K562 (cell line): Measurements from ENCODE around the gene MYO15A. TPM values are rescaled to one million over a fixed set of nuclear protein-coding genes. Genes with fewer than 3 reads are reported as not detected.

Experiments
- ATAC-seq: fragments of 200-7000 bp; cut with Tn5 transposase; 3 replicates; pipeline ENCODE4 v1.9.1; 2020; ENCODE audit warnings: moderate library complexity
- BruUV-seq: library from RNA; stranded (reverse); fragments of 400-500 nt; replicated peaks from 2 replicates; lab custom pipeline; 2021; lab: Mats Ljungman, UMichigan
- CTCF ChIA-PET: fragments of 300-600 bp; formaldehyde crosslinking; extraction: SDS; loops from one replicate; lab custom pipeline; 2021; ENCODE audit warnings: low intra/inter-chr PET ratio; lab: Yijun Ruan, JAX
- POLR2A ChIA-PET: fragments of 300-600, 350-650 bp; sonication (Branson Sonifier 250); formaldehyde crosslinking; extraction: SDS; loops from one replicate; lab custom pipeline; 2021; ENCODE audit warnings: antibody characterized with exemption, inconsistent platforms; lab: Yijun Ruan, JAX
- DNase-seq, 4 experiments: peaks; one replicate each; pipeline versions ENCODE4 v3.0.0 to v3.0.0-alpha.2; 2011 to 2018; ENCODE audit warnings: low spot score in 3 of 4, mixed read lengths in 3 of 4; ENCODE audit errors: extremely low read depth in 1 of 4
- FAIRE-seq: peaks from 2 replicates; lab custom pipeline; 2011; peaks lifted over from hg19 to GRCh38; lab: Jason Lieb, UNC
- H2AFZ ChIP-seq: 2 replicates; pipeline ENCODE4 v1.6.0; 2011; ENCODE audit warnings: low read depth, low read length, control low read depth, inconsistent platforms
- H3K27ac ChIP-seq: fragments of 200-600 bp; 3 replicates; pipeline ENCODE4 v1.8.0; 2011; ENCODE audit warnings: low read depth, mild to moderate bottlenecking, control low read depth, inconsistent platforms, low read length, moderate library complexity, mixed read lengths; ENCODE audit errors: extremely low read depth
- H3K27me3 ChIP-seq, 2 experiments: fragments of 300-600 bp in 1 of 2; 2 replicates in 1 of 2; 3 replicates in 1 of 2; pipeline versions ENCODE4 v1.6.0 to v1.8.0; 2011; ENCODE audit warnings: inconsistent platforms in 2 of 2, low read length in 2 of 2, mild to moderate bottlenecking in 1 of 2, mixed read lengths in 1 of 2, moderate library complexity in 1 of 2; ENCODE audit not compliant: control insufficient read depth in 2 of 2, insufficient read depth in 2 of 2
- H3K36me3 ChIP-seq: fragments of 300-600 bp; 3 replicates; pipeline ENCODE4 v1.8.0; 2011; ENCODE audit warnings: mild to moderate bottlenecking, low read length, inconsistent platforms; ENCODE audit not compliant: control insufficient read depth, insufficient read depth
- H3K4me1 ChIP-seq, 2 experiments: fragments of 200-600 bp in 1 of 2; replicated peaks in 1 of 2; 2 replicates in 1 of 2; 3 replicates in 1 of 2; pipeline versions ENCODE4 v1.5.1 to v1.8.0; 2011; ENCODE audit warnings: inconsistent platforms in 2 of 2, low read length in 2 of 2, mild to moderate bottlenecking in 1 of 2, mixed read lengths in 1 of 2, moderate library complexity in 1 of 2; ENCODE audit not compliant: control insufficient read depth in 2 of 2, insufficient read depth in 2 of 2
- H3K4me2 ChIP-seq: 2 replicates; pipeline ENCODE4 v1.6.1; 2011; ENCODE audit warnings: low read length, control low read depth, inconsistent platforms, mixed read lengths; ENCODE audit not compliant: insufficient read depth
- H3K4me3 ChIP-seq: fragments of 200-600 bp; sonication (generic), shearing (Covaris generic); 2 replicates; pipeline ENCODE4 v1.5.1; 2016; ENCODE audit warnings: control low read depth, inconsistent platforms
- H3K79me2 ChIP-seq: fragments of 200-600 bp; 3 replicates; pipeline ENCODE4 v1.8.0; 2011; ENCODE audit warnings: low read length, inconsistent platforms; ENCODE audit not compliant: control insufficient read depth, insufficient read depth
- H3K9ac ChIP-seq, 2 experiments: 2 replicates each; pipeline versions ENCODE4 v1.6.0 to v1.6.1; 2011; ENCODE audit warnings: low read depth in 2 of 2, low read length in 2 of 2, control low read depth in 1 of 2, inconsistent platforms in 1 of 2, mild to moderate bottlenecking in 1 of 2, mixed read lengths in 1 of 2; ENCODE audit not compliant: insufficient read depth in 1 of 2
- H3K9me1 ChIP-seq: one replicate; pipeline ENCODE4 v1.6.0; 2011; ENCODE audit warnings: inconsistent platforms, mild to moderate bottlenecking, low read length, moderate library complexity; ENCODE audit not compliant: control insufficient read depth, insufficient read depth
- H3K9me3 ChIP-seq: replicated peaks from 2 replicates; pipeline ENCODE4 v1.5.1; 2011; ENCODE audit warnings: low read depth, low read length, inconsistent platforms; ENCODE audit not compliant: control insufficient read depth, insufficient read depth
- H4K20me1 ChIP-seq: replicated peaks from 2 replicates; pipeline ENCODE4 v1.6.1; 2011; ENCODE audit warnings: low read length, inconsistent platforms, mixed read lengths; ENCODE audit not compliant: control insufficient read depth, insufficient read depth
- BDP1 ChIP-seq: IDR thresholded peaks from 3 replicates; pipeline ENCODE4 v1.6.1; 2011; ENCODE audit not compliant: insufficient read length, insufficient read depth
- BRF2 ChIP-seq: IDR thresholded peaks from 3 replicates; pipeline ENCODE4 v1.6.1; 2011; ENCODE audit warnings: borderline replicate concordance, mild to moderate bottlenecking; ENCODE audit not compliant: insufficient read length, insufficient read depth
- C11orf30 ChIP-seq: fragments of 450-650 bp; IDR thresholded peaks from 2 replicates; pipeline ENCODE4 v1.6.1; 2016; ENCODE audit warnings: low read depth, mild to moderate bottlenecking
- CCAR2 ChIP-seq: fragments of 200-400 bp; formaldehyde crosslinking; IDR thresholded peaks from 2 replicates; pipeline ENCODE4 v1.6.1; 2017; ENCODE audit warnings: mild to moderate bottlenecking, low read depth, low read length
- ETV5 ChIP-seq: sonication (generic); formaldehyde crosslinking; IDR thresholded peaks from 2 replicates; pipeline ENCODE4 v1.4.0; 2020; ENCODE audit warnings: low read depth, mild to moderate bottlenecking, missing genetic modification reagents
- GABPB2 ChIP-seq: fragments of 250-450 bp; sonication (Bioruptor Pico); conservative IDR thresholded peaks from 2 replicates; pipeline ENCODE4 v1.5.1; 2021; ENCODE audit warnings: mild to moderate bottlenecking
- MAFF ChIP-seq: IDR thresholded peaks from 2 replicates; pipeline ENCODE4 v1.6.1; 2012; ENCODE audit warnings: low read length, improper control_type of control experiment
- MAFK ChIP-seq: IDR thresholded peaks from 2 replicates; pipeline ENCODE4 v1.6.1; 2011; ENCODE audit warnings: low read length, improper control_type of control experiment
- NEUROD1 ChIP-seq: fragments of 150-350 bp; IDR thresholded peaks from 2 replicates; pipeline ENCODE4 v1.6.1; 2014; ENCODE audit warnings: borderline replicate concordance, low read length, low read depth; ENCODE audit not compliant: partially characterized antibody
- NR1H2 ChIP-seq: sonication (generic); formaldehyde crosslinking; IDR thresholded peaks from 2 replicates; pipeline ENCODE4 v1.4.0; 2020; ENCODE audit warnings: mild to moderate bottlenecking, missing genetic modification reagents
- NR2C1 ChIP-seq, 2 experiments: fragments of 450-650 bp; IDR thresholded peaks; 2 replicates each; pipeline ENCODE4 v1.6.1; 2017; ENCODE audit warnings: mild to moderate bottlenecking in 2 of 2, antibody characterized with exemption in 1 of 2, inconsistent platforms in 1 of 2, missing compliant biosample characterization in 1 of 2, missing genetic modification characterization in 1 of 2
- NR2F6 ChIP-seq: fragments of 450-650 bp; formaldehyde crosslinking; IDR thresholded peaks from 2 replicates; pipeline ENCODE4 v1.4.0; 2020; ENCODE audit warnings: mild to moderate bottlenecking
- PRPF4 ChIP-seq: fragments of 200-400 bp; formaldehyde crosslinking; IDR thresholded peaks from one replicate; pipeline ENCODE4 v1.6.1; 2017; ENCODE audit warnings: low read length, low read depth, mild to moderate bottlenecking; ENCODE audit not compliant: insufficient read depth, poor library complexity, severe bottlenecking
- RB1 ChIP-seq: fragments of 450-650 bp; IDR thresholded peaks from 2 replicates; pipeline ENCODE4 v1.6.1; 2017; ENCODE audit warnings: low read depth, mild to moderate bottlenecking
- RBFOX2 ChIP-seq: fragments of 200-400 bp; formaldehyde crosslinking; IDR thresholded peaks from 2 replicates; pipeline ENCODE4 v1.6.1; 2017; ENCODE audit warnings: low read depth, mild to moderate bottlenecking, low read length, moderate library complexity
- RBM14 ChIP-seq: fragments of 200-400 bp; formaldehyde crosslinking; IDR thresholded peaks from 2 replicates; pipeline ENCODE4 v1.6.1; 2018; ENCODE audit warnings: low read depth, mild to moderate bottlenecking, low read length, moderate library complexity, borderline replicate concordance; ENCODE audit not compliant: insufficient read depth
- TEAD4 ChIP-seq, 2 experiments: sonication (generic) in 1 of 2; formaldehyde crosslinking in 1 of 2; IDR thresholded peaks; 2 replicates each; pipeline versions ENCODE4 v1.6.1 to v1.8.0; 2012 to 2022; ENCODE audit warnings: borderline replicate concordance in 1 of 2, inconsistent platforms in 1 of 2, low read length in 1 of 2, mild to moderate bottlenecking in 1 of 2, missing genetic modification reagents in 1 of 2
- U2AF2 ChIP-seq: fragments of 200-400 bp; formaldehyde crosslinking; optimal IDR thresholded peaks from 2 replicates; pipeline ENCODE3; 2017; ENCODE audit warnings: low read depth, mild to moderate bottlenecking, low read length
- ZFP30 ChIP-seq: fragments of 250-450 bp; sonication (Bioruptor Pico); IDR thresholded peaks from 2 replicates; pipeline ENCODE4 v1.8.0; 2022; ENCODE audit warnings: moderate library complexity, mild to moderate bottlenecking, inconsistent platforms, borderline replicate concordance
- ZFP36 ChIP-seq: fragments of 150-350 bp; IDR thresholded peaks from 2 replicates; pipeline ENCODE4 v1.6.1; 2018; ENCODE audit warnings: low read length, low read depth; ENCODE audit not compliant: partially characterized antibody
- ZKSCAN1 ChIP-seq: fragments of 150-350 bp; IDR thresholded peaks from 2 replicates; pipeline ENCODE4 v1.6.1; 2016; ENCODE audit warnings: low read depth, low read length
- ZNF12 ChIP-seq: sonication (generic); formaldehyde crosslinking; IDR thresholded peaks from 2 replicates; pipeline ENCODE4 v1.4.0; 2020; ENCODE audit warnings: mild to moderate bottlenecking, missing genetic modification reagents
- ZNF316 ChIP-seq: fragments of 450-650 bp; IDR thresholded peaks from 2 replicates; pipeline ENCODE4 v1.6.1; 2016
- ZNF77 ChIP-seq: fragments of 250-450 bp; sonication (Bioruptor Pico); IDR thresholded peaks from 2 replicates; pipeline ENCODE4 v1.5.0; 2020
- WGBS: fragments of 100-300 bp; shearing (Covaris generic); methylation state at CpG from one replicate; pipeline ENCODE4 v1.1.6; 2016; ENCODE audit warnings: low coverage, mixed read lengths; ENCODE audit not compliant: insufficient coverage; ENCODE audit errors: missing lambda C conversion rate; 5-methylcytosine and 5-hydroxymethylcytosine counted together
- in situ Hi-C: fragments of 300-500 bp; cut with MboI; formaldehyde crosslinking; loops from 4 replicates; pipeline ENCODE4 v1.15.0; 2018; ENCODE audit warnings: inconsistent platforms, mixed read lengths
- intact Hi-C: fragments of 100-400 bp; cut with micrococcal nuclease; formaldehyde crosslinking; loops from 2 replicates; pipeline ENCODE4 v1.14.2; 2022
- polyA plus RNA-seq, 8 experiments: library from polyadenylated mRNA; depleted of rRNA in 4 of 8; stranded (reverse) in 5 of 8; unstranded in 3 of 8; fragments of >200 nt; fragmentation: Nextera tagmentation in 2 of 8; fragmentation: Illumina TruSeq in 1 of 8; extraction: Ambion mirVana in 2 of 8; extraction: Trizol in 1 of 8; gene quantifications; 2 replicates each; pipeline versions ENCODE4 v1.2.1 to v1.2.3, GENCODE V29; 2011 to 2014; ENCODE audit warnings: inconsistent platforms in 1 of 8, missing spikeins in 1 of 8
- total RNA-seq, 7 experiments: library from RNA; depleted of rRNA in 6 of 7; stranded (reverse); fragments of >200 nt in 6 of 7; fragmentation: Illumina TruSeq in 2 of 7; extraction: Trizol in 2 of 7; gene quantifications; 2 replicates each; pipeline versions ENCODE4 v1.2.1 to v1.2.3, GENCODE V29; 2011 to 2021; ENCODE audit warnings: low replicate concordance in 1 of 7

MYO15A gene
- total and polyA plus RNA-seq, 9 of the 15 experiments (the other 6 are each of a cell fraction or from before 2014, with no cell fraction given) = 0.05 to 0.88 (median 0.14) TPM; not detected in 1

- 14% methylated on average over 3 of the region's 4 CpGs for WGBS
- in situ Hi-C loops = no loop called here
- Histone ChIP-seq H2AFZ (no peak overlapping the region), H3K9me1 (no peaks in the 10 kb centered on the region), H3K36me3 (peaks cover 3% of the 10 kb centered on the region; the same call in 1 of the 3 replicates), H3K27me3 (no peaks in the 10 kb centered on the region), H3K4me1 (peaks cover 0 to 7% of the 10 kb centered on the region in 2 experiments; a peak in 2 of 5 replicates), H3K4me2 (no peak overlapping the region), H3K9ac (no peak overlapping the region), H3K4me3 (no peak overlapping the region), H3K27ac (no peak overlapping the region), H4K20me1 (peaks cover 3% of the 10 kb centered on the region; the same call in 1 of the 2 replicates), H3K79me2 (no peaks in the 10 kb centered on the region), H3K9me3 (no peaks in the 10 kb centered on the region)
- BruUV-seq = no TSS peak
- intact Hi-C loops = no loop called here
- ChIA-PET CTCF (no interaction called here), POLR2A (no interaction called here)
- FAIRE-seq = no peak
- no peak for ATAC-seq
- DNase-seq = no peak
- TF ChIP-seq ZKSCAN1 (no peak), ZNF12 (CRISPR knock-in tag) (no peak), MAFF (0 out of 2 replicates have a peak, but pooled peaks have one; percentile 29), NEUROD1 (no peak), ZNF316 (peak; percentile 76), MAFK (peak; percentile 55; the same call in 1 of the 2 replicates), GABPB2 (CRISPR knock-in tag) (no peak), NR1H2 (CRISPR knock-in tag) (no peak), ZNF77 (CRISPR knock-in tag) (no peak), ZFP36 (no peak), PRPF4 (no peak), RBM14 (no peak), TEAD4 (IDR thresholded peaks at IDR 0.05; ENCODE audit: low read length) (no peak), TEAD4 (CRISPR knock-in tag; IDR thresholded peaks at IDR 0.05; ENCODE audit: borderline replicate concordance) (no peak), BRF2 (no peak), ETV5 (CRISPR knock-in tag) (no peak), CCAR2 (no peak), U2AF2 (no peak), ZFP30 (CRISPR knock-in tag) (no peak), C11orf30 (peak; percentile 64), NR2F6 (no peak), RB1 (no peak), NR2C1 (IDR thresholded peaks at IDR 0.05) (no peak), NR2C1 (tag; IDR thresholded peaks at IDR 0.05) (no peak), BDP1 (no peak), RBFOX2 (no peak)
These were observed 2.1 kb downstream of the MYO15A start for GRCh38 chr17:18110636-18111145.
